ENCODE results near the gene FMO4. TPM values are rescaled to one million over a fixed set of nuclear protein-coding genes. Genes with fewer than 3 reads are reported as not detected.

Gene FMO4
- 1 to 10 TPM; 1.6 to 2.3 TPM for polyA plus RNA-seq

- Histone ChIP-seq H3K4me3 (ENCODE audit: low read depth in 1 of 2, low read length in 2 of 2) (peak within 1 kb of the TSS in 1 of 2 donors; percentile 11), H3K9me3 (ENCODE audit: control insufficient read depth in 2 of 2, insufficient read depth in 1 of 2, low read depth in 1 of 2, low read length in 1 of 2) (no peaks in the 10 kb centered on the region), H3K4me1 (ENCODE audit: control insufficient read depth in 2 of 2, insufficient read depth in 2 of 2, low read length in 1 of 2) (no peaks in the 10 kb centered on the region), H3K27me3 (ENCODE audit: control insufficient read depth in 1 of 2, insufficient read depth in 2 of 2, low read length in 2 of 2) (no peaks in the 10 kb centered on the region), H3K27ac (ENCODE audit: low read depth in 2 of 2, low read length in 1 of 2) (no peak within 1 kb of the TSS), H3K36me3 (ENCODE audit: control insufficient read depth in 2 of 2, insufficient read depth in 2 of 2, low read length in 1 of 2) (no peaks in the 10 kb centered on the region)
- 1% methylated on average over 10 of the region's 10 CpGs for WGBS, 2 donors
These were observed at the start of gene FMO4 for GRCh38 chr1:171313835-171314320. Gene FMO4 (plus strand): TSS chr1:171314183. CDS start chr1:171319826, 5,643 bp downstream.

- Histone ChIP-seq H3K4me3 (ENCODE audit: low read depth in 1 of 2, low read length in 2 of 2) (no peak overlapping the region), H3K9me3 (ENCODE audit: control insufficient read depth in 2 of 2, insufficient read depth in 1 of 2, low read depth in 1 of 2, low read length in 1 of 2) (no peaks in the 10 kb centered on the region), H3K27me3 (ENCODE audit: control insufficient read depth in 1 of 2, insufficient read depth in 2 of 2, low read length in 2 of 2) (no peaks in the 10 kb centered on the region), H3K36me3 (ENCODE audit: control insufficient read depth in 2 of 2, insufficient read depth in 2 of 2, low read length in 1 of 2) (no peaks in the 10 kb centered on the region), H3K27ac (ENCODE audit: low read depth in 2 of 2, low read length in 1 of 2) (no peak overlapping the region), H3K4me1 (ENCODE audit: control insufficient read depth in 2 of 2, insufficient read depth in 2 of 2, low read length in 1 of 2) (no peaks in the 10 kb centered on the region)
- 43 to 46% methylated on average over 2 of the region's 2 CpGs for WGBS, 2 donors
These were observed 48.3 kb upstream of the FMO4 start for GRCh38 chr1:171265686-171266085.

GRCh38 chr1:171266930-171267329 is 47.1 kb upstream of the FMO4 start:
- no peaks in the 10 kb centered on the region for H3K27me3 ChIP-seq (ENCODE audit: control insufficient read depth in 1 of 2, insufficient read depth in 2 of 2, low read length in 2 of 2)
- no peak overlapping the region for H3K27ac ChIP-seq (ENCODE audit: low read depth in 2 of 2, low read length in 1 of 2)
- 50 to 55% methylated on average over 4 of the region's 4 CpGs for WGBS, 2 donors

GRCh38 chr1:171267391-171267790 is 46.6 kb upstream of the FMO4 start:
- H3K27me3 ChIP-seq (ENCODE audit: control insufficient read depth in 1 of 2, insufficient read depth in 2 of 2, low read length in 2 of 2) = no peaks in the 10 kb centered on the region
- no peak overlapping the region for H3K4me3 ChIP-seq (ENCODE audit: low read depth in 1 of 2, low read length in 2 of 2)
- no peak overlapping the region for H3K27ac ChIP-seq (ENCODE audit: low read depth in 2 of 2, low read length in 1 of 2)
- H3K9me3 ChIP-seq (ENCODE audit: control insufficient read depth in 2 of 2, insufficient read depth in 1 of 2, low read depth in 1 of 2, low read length in 1 of 2) = no peaks in the 10 kb centered on the region
- 22 to 51% methylated on average over 1 of the region's 1 CpG for whole genome bisulfite sequencing, 2 donors
- no peaks in the 10 kb centered on the region for H3K36me3 ChIP-seq (ENCODE audit: control insufficient read depth in 2 of 2, insufficient read depth in 2 of 2, low read length in 1 of 2)
- no peaks in the 10 kb centered on the region for H3K4me1 ChIP-seq (ENCODE audit: control insufficient read depth in 2 of 2, insufficient read depth in 2 of 2, low read length in 1 of 2)

More at GRCh38 chr1:171266930-171267329, 47.1 kb upstream of the FMO4 start:
- no peaks in the 10 kb centered on the region for H3K9me3 ChIP-seq (ENCODE audit: control insufficient read depth in 2 of 2, insufficient read depth in 1 of 2, low read depth in 1 of 2, low read length in 1 of 2)
- H3K36me3 ChIP-seq (ENCODE audit: control insufficient read depth in 2 of 2, insufficient read depth in 2 of 2, low read length in 1 of 2) = no peaks in the 10 kb centered on the region
- H3K4me1 ChIP-seq (ENCODE audit: control insufficient read depth in 2 of 2, insufficient read depth in 2 of 2, low read length in 1 of 2) = no peaks in the 10 kb centered on the region
- H3K4me3 ChIP-seq (ENCODE audit: low read depth in 1 of 2, low read length in 2 of 2) = no peak overlapping the region

GRCh38 chr1:171270806-171271205 is 43.2 kb upstream of the FMO4 start:
- WGBS, 2 donors = 90 to 96% methylated on average over 2 of the region's 2 CpGs
- no peaks in the 10 kb centered on the region for H3K27me3 ChIP-seq (ENCODE audit: control insufficient read depth in 1 of 2, insufficient read depth in 2 of 2, low read length in 2 of 2)
- no peaks in the 10 kb centered on the region for H3K36me3 ChIP-seq (ENCODE audit: control insufficient read depth in 2 of 2, insufficient read depth in 2 of 2, low read length in 1 of 2)
- H3K27ac ChIP-seq (ENCODE audit: low read depth in 2 of 2, low read length in 1 of 2) = no peak overlapping the region
- no peak overlapping the region for H3K4me3 ChIP-seq (ENCODE audit: low read depth in 1 of 2, low read length in 2 of 2)
- H3K9me3 ChIP-seq (ENCODE audit: control insufficient read depth in 2 of 2, insufficient read depth in 1 of 2, low read depth in 1 of 2, low read length in 1 of 2) = no peaks in the 10 kb centered on the region
- H3K4me1 ChIP-seq (ENCODE audit: control insufficient read depth in 2 of 2, insufficient read depth in 2 of 2, low read length in 1 of 2) = no peaks in the 10 kb centered on the region

GRCh38 chr1:171277534-171277933 is 36.4 kb upstream of the FMO4 start:
- H3K9me3 ChIP-seq (ENCODE audit: control insufficient read depth in 2 of 2, insufficient read depth in 1 of 2, low read depth in 1 of 2, low read length in 1 of 2) = no peaks in the 10 kb centered on the region
- no peaks in the 10 kb centered on the region for H3K4me1 ChIP-seq (ENCODE audit: control insufficient read depth in 2 of 2, insufficient read depth in 2 of 2, low read length in 1 of 2)
- no peak overlapping the region for H3K4me3 ChIP-seq (ENCODE audit: low read depth in 1 of 2, low read length in 2 of 2)
- H3K36me3 ChIP-seq (ENCODE audit: control insufficient read depth in 2 of 2, insufficient read depth in 2 of 2, low read length in 1 of 2) = no peaks in the 10 kb centered on the region
- no peak overlapping the region for H3K27ac ChIP-seq (ENCODE audit: low read depth in 2 of 2, low read length in 1 of 2)
- WGBS, 2 donors = 67 to 72% methylated on average over 2 of the region's 2 CpGs
- no peaks in the 10 kb centered on the region for H3K27me3 ChIP-seq (ENCODE audit: control insufficient read depth in 1 of 2, insufficient read depth in 2 of 2, low read length in 2 of 2)

GRCh38 chr1:171279234-171279633 is 34.7 kb upstream of the FMO4 start:
- Histone ChIP-seq H3K36me3 (ENCODE audit: control insufficient read depth in 2 of 2, insufficient read depth in 2 of 2, low read length in 1 of 2) (no peaks in the 10 kb centered on the region), H3K9me3 (ENCODE audit: control insufficient read depth in 2 of 2, insufficient read depth in 1 of 2, low read depth in 1 of 2, low read length in 1 of 2) (no peaks in the 10 kb centered on the region), H3K4me1 (ENCODE audit: control insufficient read depth in 2 of 2, insufficient read depth in 2 of 2, low read length in 1 of 2) (no peaks in the 10 kb centered on the region), H3K27ac (ENCODE audit: low read depth in 2 of 2, low read length in 1 of 2) (no peak overlapping the region), H3K27me3 (ENCODE audit: control insufficient read depth in 1 of 2, insufficient read depth in 2 of 2, low read length in 2 of 2) (no peaks in the 10 kb centered on the region), H3K4me3 (ENCODE audit: low read depth in 1 of 2, low read length in 2 of 2) (no peak overlapping the region)
- 71 to 78% methylated on average over 2 of the region's 2 CpGs for WGBS, 2 donors

- no peak overlapping the region for H3K4me3 ChIP-seq (ENCODE audit: low read depth in 1 of 2, low read length in 2 of 2)
- WGBS, 2 donors = 73 to 83% methylated on average over 3 of the region's 3 CpGs
- no peaks in the 10 kb centered on the region for H3K9me3 ChIP-seq (ENCODE audit: control insufficient read depth in 2 of 2, insufficient read depth in 1 of 2, low read depth in 1 of 2, low read length in 1 of 2)
- no peaks in the 10 kb centered on the region for H3K27me3 ChIP-seq (ENCODE audit: control insufficient read depth in 1 of 2, insufficient read depth in 2 of 2, low read length in 2 of 2)
- H3K27ac ChIP-seq (ENCODE audit: low read depth in 2 of 2, low read length in 1 of 2) = no peak overlapping the region
- H3K4me1 ChIP-seq (ENCODE audit: control insufficient read depth in 2 of 2, insufficient read depth in 2 of 2, low read length in 1 of 2) = no peaks in the 10 kb centered on the region
- no peaks in the 10 kb centered on the region for H3K36me3 ChIP-seq (ENCODE audit: control insufficient read depth in 2 of 2, insufficient read depth in 2 of 2, low read length in 1 of 2)
These were observed 34.3 kb upstream of the FMO4 start for GRCh38 chr1:171279678-171280077.

- Histone ChIP-seq H3K27me3 (ENCODE audit: control insufficient read depth in 1 of 2, insufficient read depth in 2 of 2, low read length in 2 of 2) (no peaks in the 10 kb centered on the region), H3K4me3 (ENCODE audit: low read depth in 1 of 2, low read length in 2 of 2) (no peak overlapping the region), H3K36me3 (ENCODE audit: control insufficient read depth in 2 of 2, insufficient read depth in 2 of 2, low read length in 1 of 2) (no peaks in the 10 kb centered on the region), H3K27ac (ENCODE audit: low read depth in 2 of 2, low read length in 1 of 2) (no peak overlapping the region), H3K9me3 (ENCODE audit: control insufficient read depth in 2 of 2, insufficient read depth in 1 of 2, low read depth in 1 of 2, low read length in 1 of 2) (no peaks in the 10 kb centered on the region), H3K4me1 (ENCODE audit: control insufficient read depth in 2 of 2, insufficient read depth in 2 of 2, low read length in 1 of 2) (no peaks in the 10 kb centered on the region)
- 84 to 86% methylated on average over 7 of the region's 7 CpGs for WGBS, 2 donors
These were observed 33.4 kb upstream of the FMO4 start for GRCh38 chr1:171280599-171280998.

GRCh38 chr1:171286032-171286705 is 27.8 kb upstream of the FMO4 start:
- Histone ChIP-seq H3K9me3 (ENCODE audit: control insufficient read depth in 2 of 2, insufficient read depth in 1 of 2, low read depth in 1 of 2, low read length in 1 of 2) (no peaks in the 10 kb centered on the region), H3K4me1 (ENCODE audit: control insufficient read depth in 2 of 2, insufficient read depth in 2 of 2, low read length in 1 of 2) (no peaks in the 10 kb centered on the region), H3K27ac (ENCODE audit: low read depth in 2 of 2, low read length in 1 of 2) (peak overlapping the region in 1 of 2 donors; percentile 31), H3K4me3 (ENCODE audit: low read depth in 1 of 2, low read length in 2 of 2) (no peak overlapping the region), H3K36me3 (ENCODE audit: control insufficient read depth in 2 of 2, insufficient read depth in 2 of 2, low read length in 1 of 2) (no peaks in the 10 kb centered on the region), H3K27me3 (ENCODE audit: control insufficient read depth in 1 of 2, insufficient read depth in 2 of 2, low read length in 2 of 2) (no peaks in the 10 kb centered on the region)
- WGBS, 2 donors = 37 to 38% methylated on average over 4 of the region's 4 CpGs
